HepG2 (cell line): ENCODE measurements around the gene RBBP8NL. TPM values are rescaled to one million over a fixed set of nuclear protein-coding genes. Genes with fewer than 3 reads are reported as not detected.

Source experiments
- AHR ChIP-seq: IDR thresholded peaks from 2 replicates; pipeline ENCODE4 v1.6.1; 2018; ENCODE audit warnings: missing genetic modification reagents, missing compliant biosample characterization
- BRF2 ChIP-seq: sonication (generic); formaldehyde crosslinking; IDR thresholded peaks from 2 replicates; pipeline ENCODE4 v1.8.1; 2022; ENCODE audit warnings: mild to moderate bottlenecking, missing genetic modification reagents
- CBFB ChIP-seq: sonication (generic); formaldehyde crosslinking; IDR thresholded peaks from 2 replicates; pipeline ENCODE4 v1.4.0; 2020; ENCODE audit warnings: missing genetic modification reagents
- GATAD1 ChIP-seq: IDR thresholded peaks from 2 replicates; pipeline ENCODE4 v1.6.1; 2016; ENCODE audit warnings: missing genetic modification reagents, missing compliant biosample characterization
- HBP1 ChIP-seq: IDR thresholded peaks from 2 replicates; pipeline ENCODE4 v1.6.1; 2016; ENCODE audit warnings: low read depth, control low read depth
- HDAC2 ChIP-seq: sonication (generic); formaldehyde crosslinking; IDR thresholded peaks from 2 replicates; pipeline ENCODE4 v1.4.0; 2020; ENCODE audit warnings: missing genetic modification reagents
- HIVEP1 ChIP-seq: sonication (generic); formaldehyde crosslinking; IDR thresholded peaks from 2 replicates; pipeline ENCODE4 v1.4.0; 2020; ENCODE audit warnings: mild to moderate bottlenecking, missing genetic modification reagents
- HNRNPL ChIP-seq: fragments of 200-400 bp; formaldehyde crosslinking; IDR thresholded peaks from 2 replicates; pipeline ENCODE4 v1.6.1; 2017; ENCODE audit warnings: mild to moderate bottlenecking, low read depth, low read length
- JUND ChIP-seq: sonication (generic); formaldehyde crosslinking; IDR thresholded peaks from 2 replicates; pipeline ENCODE4 v1.8.0; 2022; ENCODE audit warnings: mild to moderate bottlenecking, missing genetic modification reagents
- LCORL ChIP-seq, 2 experiments: fragments of 450-650 bp in 1 of 2; sonication (generic) in 1 of 2; formaldehyde crosslinking in 1 of 2; IDR thresholded peaks; 2 replicates each; pipeline versions ENCODE4 v1.5.0 to v1.6.1; 2017 to 2020; ENCODE audit warnings: antibody characterized with exemption in 1 of 2, missing genetic modification reagents in 1 of 2
- NFKBIZ ChIP-seq: IDR thresholded peaks from 2 replicates; pipeline ENCODE4 v1.6.1; 2018; ENCODE audit warnings: missing genetic modification reagents, missing compliant biosample characterization
- PITX1 ChIP-seq: sonication (generic); formaldehyde crosslinking; IDR thresholded peaks from 2 replicates; pipeline ENCODE4 v1.5.1; 2020; ENCODE audit warnings: mild to moderate bottlenecking, missing genetic modification reagents
- RBM39 ChIP-seq: fragments of 200-400 bp; formaldehyde crosslinking; IDR thresholded peaks from one replicate; pipeline ENCODE4 v1.6.1; 2018; ENCODE audit warnings: antibody characterized with exemption, mild to moderate bottlenecking, low read depth, low read length; ENCODE audit not compliant: poor library complexity, severe bottlenecking
- REST ChIP-seq, 2 experiments: IDR thresholded peaks; 2 replicates each; pipeline ENCODE4 v1.6.1; 2011 to 2012; ENCODE audit warnings: low read length in 2 of 2, borderline replicate concordance in 1 of 2, low read depth in 1 of 2, mild to moderate bottlenecking in 1 of 2, moderate library complexity in 1 of 2
- SP5 ChIP-seq: IDR thresholded peaks from 2 replicates; pipeline ENCODE4 v1.6.1; 2016; ENCODE audit warnings: low read depth, borderline replicate concordance
- SRF ChIP-seq: IDR thresholded peaks from 2 replicates; pipeline ENCODE4 v1.6.1; 2011; ENCODE audit warnings: mild to moderate bottlenecking, low read depth, low read length, moderate library complexity
- TBL1XR1 ChIP-seq: fragments of 150-350 bp; IDR thresholded peaks from 2 replicates; pipeline ENCODE4 v1.6.1; 2014; ENCODE audit warnings: borderline replicate concordance, low read length; ENCODE audit not compliant: partially characterized antibody
- THYN1 ChIP-seq: sonication (generic); formaldehyde crosslinking; IDR thresholded peaks from 2 replicates; pipeline ENCODE4 v1.8.1; 2023; ENCODE audit warnings: low read depth, mild to moderate bottlenecking, moderate library complexity, missing genetic modification reagents, borderline replicate concordance
- TSC22D2 ChIP-seq: sonication (generic); formaldehyde crosslinking; IDR thresholded peaks from 2 replicates; pipeline ENCODE4 v1.5.1; 2020; ENCODE audit warnings: missing genetic modification reagents, mild to moderate bottlenecking, borderline replicate concordance
- ZNF557 ChIP-seq: sonication (generic); formaldehyde crosslinking; IDR thresholded peaks from 2 replicates; pipeline ENCODE4 v1.4.0; 2020; ENCODE audit warnings: missing genetic modification reagents
- ZSCAN12 ChIP-seq: sonication (generic); formaldehyde crosslinking; IDR thresholded peaks from 2 replicates; pipeline ENCODE4 v1.9.0; 2021; ENCODE audit warnings: mild to moderate bottlenecking, missing genetic modification reagents
- polyA plus RNA-seq, 8 experiments: library from polyadenylated mRNA; depleted of rRNA in 3 of 8; stranded (reverse) in 7 of 8; unstranded in 1 of 8; fragments of >200 nt; fragmentation: Illumina TruSeq in 4 of 8; extraction: Trizol in 4 of 8; gene quantifications; 2 replicates each; pipeline versions ENCODE4 v1.2.1 to v1.2.3, GENCODE V29; 2011 to 2016; ENCODE audit warnings: low read depth in 4 of 8, missing spikeins in 1 of 8, mixed read lengths in 1 of 8; ENCODE audit not compliant: insufficient read depth in 1 of 8
- total RNA-seq, 5 experiments: library from RNA; depleted of rRNA; stranded (reverse); fragments of >200 nt; fragmentation: Illumina TruSeq; extraction: Trizol; gene quantifications; 2 replicates each; pipeline ENCODE4 v1.2.3, GENCODE V29; 2016; ENCODE audit warnings: low read depth in 1 of 5

Gene RBBP8NL
- total and polyA plus RNA-seq, 2 of the 13 experiments (the other 11 are each of a cell fraction or from before 2014, with no cell fraction given): 0.69 to 0.86 TPM

GRCh38 chr20:62405108-62405980, 22.0 kb downstream of the RBBP8NL start (continued):
- TF ChIP-seq JUND (CRISPR knock-in tag) (peak; percentile 84), ZNF557 (CRISPR knock-in tag) (no peak), NFKBIZ (CRISPR knock-in tag) (no peak), TSC22D2 (CRISPR knock-in tag) (peak; percentile 79; the same call in 1 of the 2 replicates), LCORL (IDR thresholded peaks at IDR 0.05) (no peak), LCORL (CRISPR knock-in tag; IDR thresholded peaks at IDR 0.05) (peak; percentile 54; the same call in 1 of the 2 replicates), THYN1 (CRISPR knock-in tag) (no peak), CBFB (CRISPR knock-in tag) (no peak), ZSCAN12 (CRISPR knock-in tag) (no peak), BRF2 (no peak; the same call in 1 of the 2 replicates), HNRNPL (peak; percentile 61), SRF (no peak), HBP1 (CRISPR knock-in tag) (0 out of 2 replicates have a peak, but pooled peaks have one; percentile 35), AHR (CRISPR knock-in tag) (peak; percentile 76; the same call in 1 of the 2 replicates), GATAD1 (peak; percentile 41; the same call in 1 of the 2 replicates), HDAC2 (CRISPR knock-in tag) (peak; percentile 59; the same call in 1 of the 2 replicates), PITX1 (CRISPR knock-in tag) (0 out of 2 replicates have a peak, but pooled peaks have one; percentile 6), RBM39 (peak; percentile 79), SP5 (CRISPR knock-in tag) (no peak), REST (IDR thresholded peaks at IDR 0.05; ENCODE audit: borderline replicate concordance in 1 of 2, low read depth in 1 of 2, low read length in 2 of 2) (no peak), TBL1XR1 (no peak), HIVEP1 (CRISPR knock-in tag) (no peak)
